ENCODE measurements around the gene GOPC.

GOPC gene

DNA sequence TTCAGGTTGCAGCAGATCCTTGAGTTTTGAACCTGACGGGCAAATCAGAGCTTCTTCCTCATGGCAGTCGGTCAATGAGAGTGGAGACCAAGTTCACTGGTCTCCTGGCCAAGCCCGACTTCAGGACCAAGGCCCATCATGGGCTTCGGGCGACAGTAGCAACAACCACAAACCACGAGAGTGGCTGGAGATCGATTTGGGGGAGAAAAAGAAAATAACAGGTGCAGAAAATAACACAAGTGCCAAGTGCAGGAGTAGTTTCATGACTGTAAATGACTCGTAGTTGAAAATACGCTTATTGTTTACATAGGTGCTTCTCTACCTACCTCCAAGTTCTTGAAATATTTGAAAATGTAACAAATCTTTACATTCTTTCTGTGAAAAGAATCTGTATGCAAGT is 63.7 kb downstream of the GOPC start:
- no peaks in the 10 kb centered on the region for H3K9me3 ChIP-seq (ENCODE audit: control insufficient read depth in 2 of 2, low read length in 2 of 2)
- H3K9ac ChIP-seq (ENCODE audit: low read depth in 1 of 2, low read length in 2 of 2): no peak overlapping the region
- no peak overlapping the region for H3K27ac ChIP-seq (ENCODE audit: low read depth in 2 of 2, low read length in 2 of 2)
- H3K27me3 ChIP-seq (ENCODE audit: control insufficient read depth in 2 of 2, insufficient read depth in 2 of 2, low read length in 2 of 2): no peaks in the 10 kb centered on the region
- peaks cover 22 to 25% of the 10 kb centered on the region in 2 donors for H3K36me3 ChIP-seq (ENCODE audit: control insufficient read depth in 2 of 2, insufficient read depth in 2 of 2, low read length in 2 of 2)
- H3K4me1 ChIP-seq (ENCODE audit: control insufficient read depth in 2 of 2, insufficient read depth in 2 of 2, low read length in 2 of 2): no peaks in the 10 kb centered on the region
- H3K4me3 ChIP-seq (ENCODE audit: low read length in 2 of 2): no peak overlapping the region

- Histone ChIP-seq H3K4me3 (ENCODE audit: low read length in 2 of 2) (no peak overlapping the region), H3K27ac (ENCODE audit: low read depth in 2 of 2, low read length in 2 of 2) (no peak overlapping the region), H3K9ac (ENCODE audit: low read depth in 1 of 2, low read length in 2 of 2) (no peak overlapping the region), H3K36me3 (ENCODE audit: control insufficient read depth in 2 of 2, insufficient read depth in 2 of 2, low read length in 2 of 2) (peaks cover 17 to 35% of the 10 kb centered on the region in 2 donors), H3K27me3 (ENCODE audit: control insufficient read depth in 2 of 2, insufficient read depth in 2 of 2, low read length in 2 of 2) (no peaks in the 10 kb centered on the region), H3K9me3 (ENCODE audit: control insufficient read depth in 2 of 2, low read length in 2 of 2) (no peaks in the 10 kb centered on the region), H3K4me1 (ENCODE audit: control insufficient read depth in 2 of 2, insufficient read depth in 2 of 2, low read length in 2 of 2) (no peaks in the 10 kb centered on the region)
Measured at GRCh38 chr6:117536317-117536716, 66.0 kb downstream of the GOPC start.

- no peaks in the 10 kb centered on the region for H3K27me3 ChIP-seq (ENCODE audit: control insufficient read depth in 2 of 2, insufficient read depth in 2 of 2, low read length in 2 of 2)
- H3K9ac ChIP-seq (ENCODE audit: low read depth in 1 of 2, low read length in 2 of 2): no peak overlapping the region
- H3K4me1 ChIP-seq (ENCODE audit: control insufficient read depth in 2 of 2, insufficient read depth in 2 of 2, low read length in 2 of 2): no peaks in the 10 kb centered on the region
- H3K9me3 ChIP-seq (ENCODE audit: control insufficient read depth in 2 of 2, low read length in 2 of 2): no peaks in the 10 kb centered on the region
- no peak overlapping the region for H3K4me3 ChIP-seq (ENCODE audit: low read length in 2 of 2)
- peaks cover 11 to 27% of the 10 kb centered on the region in 2 donors for H3K36me3 ChIP-seq (ENCODE audit: control insufficient read depth in 2 of 2, insufficient read depth in 2 of 2, low read length in 2 of 2)
- H3K27ac ChIP-seq (ENCODE audit: low read depth in 2 of 2, low read length in 2 of 2): no peak overlapping the region
Measured at GRCh38 chr6:117534974-117535373, 67.3 kb downstream of the GOPC start.

DNA sequence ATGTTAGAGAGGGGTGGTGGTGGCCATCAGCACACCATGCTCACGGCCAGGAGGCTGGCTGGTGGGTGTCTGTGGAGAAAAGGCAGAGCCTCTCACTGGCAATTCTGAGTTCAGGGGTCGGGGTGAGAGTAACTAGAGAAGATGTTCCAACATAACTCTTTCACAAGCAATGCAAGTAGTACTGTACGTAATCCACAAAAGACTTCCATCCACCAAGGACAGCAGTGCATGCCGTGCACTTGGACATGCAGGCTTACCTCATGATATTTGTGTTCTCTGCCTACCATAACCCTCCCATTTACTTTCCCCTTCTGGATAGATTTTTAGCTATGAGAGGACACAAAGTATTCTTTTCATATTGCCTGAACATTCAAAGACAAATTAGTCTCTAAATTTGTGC is 68.5 kb downstream of the GOPC start:
- Histone ChIP-seq H3K9me3 (ENCODE audit: control insufficient read depth in 2 of 2, low read length in 2 of 2) (no peaks in the 10 kb centered on the region), H3K4me1 (ENCODE audit: control insufficient read depth in 2 of 2, insufficient read depth in 2 of 2, low read length in 2 of 2) (no peaks in the 10 kb centered on the region), H3K27ac (ENCODE audit: low read depth in 2 of 2, low read length in 2 of 2) (no peak overlapping the region), H3K27me3 (ENCODE audit: control insufficient read depth in 2 of 2, insufficient read depth in 2 of 2, low read length in 2 of 2) (no peaks in the 10 kb centered on the region), H3K36me3 (ENCODE audit: control insufficient read depth in 2 of 2, insufficient read depth in 2 of 2, low read length in 2 of 2) (peaks cover 9 to 23% of the 10 kb centered on the region in 2 donors), H3K9ac (ENCODE audit: low read depth in 1 of 2, low read length in 2 of 2) (no peak overlapping the region), H3K4me3 (ENCODE audit: low read length in 2 of 2) (no peak overlapping the region)

GRCh38 chr6:117531809-117532725 is 70.2 kb downstream of the GOPC start:
- H3K27ac ChIP-seq (ENCODE audit: low read depth in 2 of 2, low read length in 2 of 2): no peak overlapping the region
- H3K27me3 ChIP-seq (ENCODE audit: control insufficient read depth in 2 of 2, insufficient read depth in 2 of 2, low read length in 2 of 2): no peaks in the 10 kb centered on the region
- no peaks in the 10 kb centered on the region for H3K9me3 ChIP-seq (ENCODE audit: control insufficient read depth in 2 of 2, low read length in 2 of 2)
- H3K9ac ChIP-seq (ENCODE audit: low read depth in 1 of 2, low read length in 2 of 2): no peak overlapping the region
- no peaks in the 10 kb centered on the region for H3K4me1 ChIP-seq (ENCODE audit: control insufficient read depth in 2 of 2, insufficient read depth in 2 of 2, low read length in 2 of 2)
- H3K36me3 ChIP-seq (ENCODE audit: control insufficient read depth in 2 of 2, insufficient read depth in 2 of 2, low read length in 2 of 2): peaks cover 6 to 19% of the 10 kb centered on the region in 2 donors
- H3K4me3 ChIP-seq (ENCODE audit: low read length in 2 of 2): no peak overlapping the region

DNA sequence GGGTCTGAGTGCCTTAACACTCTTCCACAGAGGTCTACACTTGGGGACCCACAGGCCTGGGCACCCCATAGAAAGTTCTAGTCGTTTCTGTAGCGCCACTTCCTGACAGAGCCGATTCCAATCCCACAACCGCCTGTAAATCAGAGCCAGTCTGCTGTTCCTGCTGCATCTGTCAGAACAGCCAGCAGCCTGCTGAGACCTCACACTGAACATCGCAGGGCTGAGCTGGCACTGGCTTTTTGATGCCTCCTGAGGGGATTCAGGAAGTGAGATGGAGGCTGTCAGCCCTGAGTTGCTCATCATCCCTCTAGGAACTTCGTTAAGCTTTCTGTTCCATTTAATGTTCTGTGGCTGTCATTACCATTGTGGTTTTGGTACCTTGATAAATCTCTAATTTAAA is 71.0 kb downstream of the GOPC start:
- Histone ChIP-seq H3K9ac (ENCODE audit: low read depth in 1 of 2, low read length in 2 of 2) (no peak overlapping the region), H3K27ac (ENCODE audit: low read depth in 2 of 2, low read length in 2 of 2) (no peak overlapping the region), H3K36me3 (ENCODE audit: control insufficient read depth in 2 of 2, insufficient read depth in 2 of 2, low read length in 2 of 2) (peaks cover 2 to 13% of the 10 kb centered on the region in 2 donors), H3K27me3 (ENCODE audit: control insufficient read depth in 2 of 2, insufficient read depth in 2 of 2, low read length in 2 of 2) (no peaks in the 10 kb centered on the region), H3K9me3 (ENCODE audit: control insufficient read depth in 2 of 2, low read length in 2 of 2) (no peaks in the 10 kb centered on the region), H3K4me3 (ENCODE audit: low read length in 2 of 2) (no peak overlapping the region), H3K4me1 (ENCODE audit: control insufficient read depth in 2 of 2, insufficient read depth in 2 of 2, low read length in 2 of 2) (no peaks in the 10 kb centered on the region)

GRCh38 chr6:117530467-117531242 is 71.7 kb downstream of the GOPC start:
- no peaks in the 10 kb centered on the region for H3K9me3 ChIP-seq (ENCODE audit: control insufficient read depth in 2 of 2, low read length in 2 of 2)
- H3K27ac ChIP-seq (ENCODE audit: low read depth in 2 of 2, low read length in 2 of 2): no peak overlapping the region

DNA sequence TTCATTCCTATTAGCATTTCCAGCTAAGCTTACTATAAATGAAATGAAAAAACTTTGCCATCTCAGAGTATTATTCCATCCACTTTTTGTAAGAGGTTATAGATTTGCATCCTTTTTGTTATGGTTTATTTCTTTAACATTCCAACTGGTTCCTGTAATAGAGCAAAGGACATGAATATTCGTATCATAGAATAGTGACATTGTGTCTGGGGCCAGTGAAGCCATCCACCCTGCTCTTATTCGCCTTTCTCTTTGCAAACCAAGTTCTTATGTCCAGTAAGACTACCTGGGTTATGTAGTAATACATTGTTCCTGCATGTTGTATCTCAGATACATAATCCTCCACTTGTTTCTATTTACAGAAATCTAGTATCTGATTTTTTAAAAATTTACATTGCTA is 76.7 kb downstream of the GOPC start:
- Histone ChIP-seq H3K9me3 (ENCODE audit: control insufficient read depth in 2 of 2, low read length in 2 of 2) (no peaks in the 10 kb centered on the region), H3K4me1 (ENCODE audit: control insufficient read depth in 2 of 2, insufficient read depth in 2 of 2, low read length in 2 of 2) (no peaks in the 10 kb centered on the region), H3K9ac (ENCODE audit: low read depth in 1 of 2, low read length in 2 of 2) (no peak overlapping the region), H3K36me3 (ENCODE audit: control insufficient read depth in 2 of 2, insufficient read depth in 2 of 2, low read length in 2 of 2) (peaks cover 0 to 1% of the 10 kb centered on the region in 2 donors), H3K27ac (ENCODE audit: low read depth in 2 of 2, low read length in 2 of 2) (no peak overlapping the region), H3K4me3 (ENCODE audit: low read length in 2 of 2) (no peak overlapping the region), H3K27me3 (ENCODE audit: control insufficient read depth in 2 of 2, insufficient read depth in 2 of 2, low read length in 2 of 2) (no peaks in the 10 kb centered on the region)

More at GRCh38 chr6:117530467-117531242, 71.7 kb downstream of the GOPC start:
- H3K27me3 ChIP-seq (ENCODE audit: control insufficient read depth in 2 of 2, insufficient read depth in 2 of 2, low read length in 2 of 2): no peaks in the 10 kb centered on the region
- H3K9ac ChIP-seq (ENCODE audit: low read depth in 1 of 2, low read length in 2 of 2): no peak overlapping the region
- H3K4me1 ChIP-seq (ENCODE audit: control insufficient read depth in 2 of 2, insufficient read depth in 2 of 2, low read length in 2 of 2): no peaks in the 10 kb centered on the region
- peaks cover 0 to 12% of the 10 kb centered on the region in 2 donors for H3K36me3 ChIP-seq (ENCODE audit: control insufficient read depth in 2 of 2, insufficient read depth in 2 of 2, low read length in 2 of 2)
- no peak overlapping the region for H3K4me3 ChIP-seq (ENCODE audit: low read length in 2 of 2)

DNA sequence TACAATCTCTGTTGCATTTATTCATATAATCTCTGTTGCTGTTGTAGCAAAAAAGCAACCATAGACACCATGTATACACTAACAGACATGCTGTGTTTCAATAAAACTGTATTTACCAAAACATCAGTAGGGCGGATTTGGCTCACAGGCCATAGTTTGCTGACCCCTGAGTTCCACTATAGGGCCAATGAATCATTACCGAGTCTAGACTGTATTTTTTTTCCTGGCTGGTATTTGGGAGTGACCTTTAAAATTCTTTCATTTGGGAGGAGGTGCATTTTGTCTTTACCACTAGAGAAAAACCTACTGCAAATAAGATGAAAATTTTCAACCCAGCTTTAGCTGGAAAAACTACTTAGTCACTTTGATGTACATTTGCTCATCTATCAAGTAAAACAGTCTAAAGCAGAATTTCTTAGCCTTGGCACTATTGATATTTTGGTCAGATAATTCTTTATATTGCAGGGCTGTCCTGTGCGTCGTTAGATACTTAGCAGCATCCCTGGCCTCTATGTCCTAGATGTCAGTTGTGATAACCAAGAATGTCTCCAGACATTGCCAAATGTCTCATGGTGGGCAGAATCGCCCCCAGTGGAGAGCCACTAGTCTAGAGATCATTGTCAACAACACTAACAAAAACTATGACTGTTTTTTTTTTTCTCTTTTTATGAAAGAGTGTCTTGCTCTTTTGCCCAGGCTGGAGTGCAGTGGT is 80.4 kb downstream of the GOPC start:
- Histone ChIP-seq H3K27ac (ENCODE audit: low read depth in 2 of 2, low read length in 2 of 2) (no peak overlapping the region), H3K4me3 (ENCODE audit: low read length in 2 of 2) (no peak overlapping the region), H3K4me1 (ENCODE audit: control insufficient read depth in 2 of 2, insufficient read depth in 2 of 2, low read length in 2 of 2) (no peaks in the 10 kb centered on the region), H3K9me3 (ENCODE audit: control insufficient read depth in 2 of 2, low read length in 2 of 2) (no peaks in the 10 kb centered on the region), H3K27me3 (ENCODE audit: control insufficient read depth in 2 of 2, insufficient read depth in 2 of 2, low read length in 2 of 2) (no peaks in the 10 kb centered on the region), H3K9ac (ENCODE audit: low read depth in 1 of 2, low read length in 2 of 2) (no peak overlapping the region), H3K36me3 (ENCODE audit: control insufficient read depth in 2 of 2, insufficient read depth in 2 of 2, low read length in 2 of 2) (peaks cover 3 to 6% of the 10 kb centered on the region in 2 donors)

All from mucosa of rectum (tissue), 2 donors.